Measurements from ENCODE around the gene MEF2C.
"Not testable (repeated sequence)": the region's sequence is repeated elsewhere in the genome, so short reads cannot be mapped to it uniquely, and the experiment has no call there.

DNA sequence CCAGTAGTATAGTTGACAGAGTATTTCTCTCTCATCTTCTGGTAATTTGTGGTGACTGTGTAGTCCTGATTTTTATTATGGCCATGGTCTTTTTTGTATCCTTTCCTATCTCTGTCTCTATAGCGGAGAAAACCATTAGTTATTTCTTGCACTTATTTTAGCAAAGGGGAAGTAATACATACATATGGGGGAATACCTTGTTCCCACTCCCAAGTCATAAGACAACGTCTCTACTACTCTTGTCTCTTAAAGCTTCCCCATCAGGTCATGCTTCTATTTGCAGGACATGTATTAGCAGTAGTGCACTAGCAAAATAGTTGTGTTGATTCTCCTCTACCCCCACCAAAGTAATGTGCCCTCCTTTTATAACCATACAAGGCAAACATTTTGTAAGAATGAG, 29.8 kb upstream of the MEF2C start:
- TF ChIP-seq, protein P1, sequence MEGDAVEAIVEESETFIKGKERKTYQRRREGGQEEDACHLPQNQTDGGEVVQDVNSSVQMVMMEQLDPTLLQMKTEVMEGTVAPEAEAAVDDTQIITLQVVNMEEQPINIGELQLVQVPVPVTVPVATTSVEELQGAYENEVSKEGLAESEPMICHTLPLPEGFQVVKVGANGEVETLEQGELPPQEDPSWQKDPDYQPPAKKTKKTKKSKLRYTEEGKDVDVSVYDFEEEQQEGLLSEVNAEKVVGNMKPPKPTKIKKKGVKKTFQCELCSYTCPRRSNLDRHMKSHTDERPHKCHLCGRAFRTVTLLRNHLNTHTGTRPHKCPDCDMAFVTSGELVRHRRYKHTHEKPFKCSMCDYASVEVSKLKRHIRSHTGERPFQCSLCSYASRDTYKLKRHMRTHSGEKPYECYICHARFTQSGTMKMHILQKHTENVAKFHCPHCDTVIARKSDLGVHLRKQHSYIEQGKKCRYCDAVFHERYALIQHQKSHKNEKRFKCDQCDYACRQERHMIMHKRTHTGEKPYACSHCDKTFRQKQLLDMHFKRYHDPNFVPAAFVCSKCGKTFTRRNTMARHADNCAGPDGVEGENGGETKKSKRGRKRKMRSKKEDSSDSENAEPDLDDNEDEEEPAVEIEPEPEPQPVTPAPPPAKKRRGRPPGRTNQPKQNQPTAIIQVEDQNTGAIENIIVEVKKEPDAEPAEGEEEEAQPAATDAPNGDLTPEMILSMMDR (conservative IDR thresholded peaks at IDR 0.05 in 1 of 2, IDR thresholded peaks at IDR 0.05 in 1 of 2; ENCODE audit: low read depth in 1 of 2, low read length in 2 of 2) = not testable (repeated sequence)
- TF ChIP-seq EZH2 (IDR thresholded peaks at IDR 0.05; ENCODE audit: low read length, missing control alignments) = not testable (repeated sequence)
